ENCODE results near the gene HLA-C. TPM values are rescaled to one million over a fixed set of nuclear protein-coding genes. Genes with fewer than 3 reads are reported as not detected.
"Not testable (repeated sequence)": the region's sequence is repeated elsewhere in the genome, so short reads cannot be mapped to it uniquely, and the experiment has no call there.

HLA-C gene
- total and polyA plus RNA-seq, 4 donors = 125 to 1,234 (median 712) TPM

DNA sequence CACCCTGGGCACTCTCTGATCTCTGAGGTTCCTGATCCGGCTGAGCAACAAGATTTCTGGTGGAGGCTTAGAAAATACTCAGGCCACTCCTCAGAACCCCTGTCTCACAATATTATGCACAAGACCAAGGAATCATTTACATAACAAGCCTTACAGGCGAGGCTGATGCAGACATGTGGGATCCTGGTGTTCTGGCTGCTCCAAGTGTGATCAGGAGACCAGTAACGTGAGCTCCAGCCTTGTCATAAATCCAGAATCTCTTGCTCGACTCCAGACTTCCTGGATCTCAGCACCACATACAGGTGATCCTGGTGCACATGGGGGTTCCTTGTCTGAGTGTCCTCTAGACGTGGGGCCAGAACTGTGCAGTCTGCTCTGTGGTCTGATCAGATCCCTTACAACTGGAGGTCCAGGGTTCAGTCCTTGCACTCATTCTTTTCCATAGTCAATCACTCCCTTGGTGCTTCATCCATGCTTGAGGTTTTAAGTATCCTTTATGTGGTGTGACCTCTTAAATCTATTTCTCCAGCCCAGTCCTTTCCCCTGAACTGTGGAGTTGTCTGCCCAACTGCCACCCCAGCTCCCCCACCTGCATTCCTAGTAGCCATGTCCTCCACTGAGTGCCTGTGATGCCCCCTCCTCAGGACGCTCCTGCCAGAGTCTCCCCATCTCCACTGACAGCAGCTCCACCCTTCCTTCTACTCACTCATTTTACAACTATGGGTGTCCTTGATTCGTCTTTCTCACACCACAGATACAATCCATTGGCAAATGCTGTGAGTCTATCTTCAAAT lies 5.1 kb downstream of the HLA-C start:
- peaks cover 0 to 1% (median 0%) of the 10 kb centered on the region in 5 donors for H3K4me1 ChIP-seq (ENCODE audit: control insufficient read depth in 5 of 5, insufficient read depth in 5 of 5, low read length in 5 of 5)
- no peak overlapping the region for H3K27ac ChIP-seq (ENCODE audit: low read depth in 1 of 2, low read length in 1 of 2)
- DNase-seq = no peak
- no peaks in the 10 kb centered on the region for H3K9me3 ChIP-seq (ENCODE audit: control insufficient read depth in 4 of 4, insufficient read depth in 3 of 4, low read length in 3 of 4)
- TF ChIP-seq, protein P1, sequence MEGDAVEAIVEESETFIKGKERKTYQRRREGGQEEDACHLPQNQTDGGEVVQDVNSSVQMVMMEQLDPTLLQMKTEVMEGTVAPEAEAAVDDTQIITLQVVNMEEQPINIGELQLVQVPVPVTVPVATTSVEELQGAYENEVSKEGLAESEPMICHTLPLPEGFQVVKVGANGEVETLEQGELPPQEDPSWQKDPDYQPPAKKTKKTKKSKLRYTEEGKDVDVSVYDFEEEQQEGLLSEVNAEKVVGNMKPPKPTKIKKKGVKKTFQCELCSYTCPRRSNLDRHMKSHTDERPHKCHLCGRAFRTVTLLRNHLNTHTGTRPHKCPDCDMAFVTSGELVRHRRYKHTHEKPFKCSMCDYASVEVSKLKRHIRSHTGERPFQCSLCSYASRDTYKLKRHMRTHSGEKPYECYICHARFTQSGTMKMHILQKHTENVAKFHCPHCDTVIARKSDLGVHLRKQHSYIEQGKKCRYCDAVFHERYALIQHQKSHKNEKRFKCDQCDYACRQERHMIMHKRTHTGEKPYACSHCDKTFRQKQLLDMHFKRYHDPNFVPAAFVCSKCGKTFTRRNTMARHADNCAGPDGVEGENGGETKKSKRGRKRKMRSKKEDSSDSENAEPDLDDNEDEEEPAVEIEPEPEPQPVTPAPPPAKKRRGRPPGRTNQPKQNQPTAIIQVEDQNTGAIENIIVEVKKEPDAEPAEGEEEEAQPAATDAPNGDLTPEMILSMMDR (IDR thresholded peaks at IDR 0.05; ENCODE audit: control extremely low read depth, extremely low read depth) = no peak
- no peak overlapping the region for H3K9ac ChIP-seq (ENCODE audit: insufficient read depth in 1 of 2, low read length in 2 of 2)
- no peak for ATAC-seq (ENCODE audit: insufficient read depth, low FRiP score)
- peaks cover 0 to 2% (median 0%) of the 10 kb centered on the region in 3 donors for H3K27me3 ChIP-seq (ENCODE audit: control insufficient read depth in 3 of 3, insufficient read depth in 3 of 3, low read length in 2 of 3)
- WGBS, 2 donors = 34 to 40% methylated on average over 6 to 7 of the region's 7 CpGs
- H3K4me3 ChIP-seq = no peak overlapping the region
- H3K36me3 ChIP-seq (ENCODE audit: control insufficient read depth in 4 of 4, insufficient read depth in 4 of 4, low read length in 4 of 4) = peaks cover 0 to 16% (median 0%) of the 10 kb centered on the region in 4 donors

DNA sequence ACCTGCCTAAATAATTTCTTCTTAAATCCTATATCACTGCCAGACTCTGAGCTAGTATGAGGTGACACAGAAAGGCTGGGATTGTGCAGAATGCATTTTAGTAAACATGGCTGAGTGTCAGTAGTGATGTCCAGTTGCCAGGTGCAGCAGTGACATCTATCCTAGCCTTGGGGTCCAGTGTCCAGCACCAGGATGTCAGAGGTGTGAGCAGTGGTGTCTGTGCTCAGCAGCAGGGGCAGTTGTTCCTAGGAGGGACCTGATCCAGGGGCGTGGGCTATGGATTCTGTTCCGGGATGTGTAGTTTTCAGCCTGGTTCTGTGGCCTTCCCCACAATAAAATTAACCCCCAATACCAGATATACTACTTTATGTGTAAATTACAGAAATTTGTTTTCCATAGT lies 6.0 kb downstream of the HLA-C start:
- H3K36me3 ChIP-seq (ENCODE audit: control insufficient read depth in 4 of 4, insufficient read depth in 4 of 4, low read length in 4 of 4) = peaks cover 0 to 16% (median 0%) of the 10 kb centered on the region in 4 donors
- WGBS, 2 donors = 44 to 47% methylated on average over 2 of the region's 2 CpGs
- H3K9me3 ChIP-seq (ENCODE audit: control insufficient read depth in 4 of 4, insufficient read depth in 3 of 4, low read length in 3 of 4) = no peaks in the 10 kb centered on the region
- H3K4me1 ChIP-seq (ENCODE audit: control insufficient read depth in 5 of 5, insufficient read depth in 5 of 5, low read length in 5 of 5) = peaks cover 0 to 1% (median 0%) of the 10 kb centered on the region in 5 donors
- no peak for DNase-seq
- H3K4me3 ChIP-seq = no peak overlapping the region
- H3K27ac ChIP-seq (ENCODE audit: low read depth in 1 of 2, low read length in 1 of 2) = no peak overlapping the region
- ATAC-seq (ENCODE audit: insufficient read depth, low FRiP score) = no peak
- TF ChIP-seq, protein P1 (IDR thresholded peaks at IDR 0.05; ENCODE audit: control extremely low read depth, extremely low read depth) = no peak
- peaks cover 0 to 2% (median 0%) of the 10 kb centered on the region in 3 donors for H3K27me3 ChIP-seq (ENCODE audit: control insufficient read depth in 3 of 3, insufficient read depth in 3 of 3, low read length in 2 of 3)
- H3K9ac ChIP-seq (ENCODE audit: insufficient read depth in 1 of 2, low read length in 2 of 2) = no peak overlapping the region

DNA sequence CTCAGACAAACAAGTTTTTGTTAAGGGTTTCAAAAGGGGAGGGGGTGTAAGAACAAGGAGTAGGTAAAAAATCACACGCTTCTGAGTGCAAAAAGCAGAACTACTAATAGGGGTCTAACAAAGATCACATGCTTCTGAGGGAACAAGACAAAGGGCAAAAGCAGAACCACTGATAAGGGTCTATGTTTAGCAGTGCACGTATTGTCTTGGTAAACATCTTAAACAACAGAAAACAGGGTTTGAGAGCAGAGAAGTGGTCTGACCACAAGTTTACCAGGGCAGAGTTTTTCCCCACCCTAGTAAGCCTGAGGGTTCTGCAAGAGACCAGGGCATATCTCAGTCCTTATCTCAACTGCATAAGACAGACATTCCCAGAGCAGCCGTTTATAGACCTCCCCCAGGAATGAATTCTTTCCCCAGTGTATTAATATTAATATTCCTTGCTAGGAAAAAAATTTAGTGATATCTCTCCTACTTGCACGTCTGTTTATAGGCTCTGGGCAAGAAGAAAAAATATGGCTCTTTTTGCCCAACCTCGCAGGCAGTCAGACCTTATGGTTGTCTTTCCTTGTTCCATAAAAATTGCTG lies 8.5 kb downstream of the HLA-C start:
- H3K4me1 ChIP-seq (ENCODE audit: control insufficient read depth in 5 of 5, insufficient read depth in 5 of 5, low read length in 5 of 5); H3K9ac ChIP-seq (ENCODE audit: insufficient read depth in 1 of 2, low read length in 2 of 2); H3K27me3 ChIP-seq (ENCODE audit: control insufficient read depth in 3 of 3, insufficient read depth in 3 of 3, low read length in 2 of 3); H3K4me3 ChIP-seq; H3K27ac ChIP-seq (ENCODE audit: low read depth in 1 of 2, low read length in 1 of 2); DNase-seq; H3K9me3 ChIP-seq (ENCODE audit: control insufficient read depth in 4 of 4, insufficient read depth in 3 of 4, low read length in 3 of 4); ATAC-seq (ENCODE audit: insufficient read depth, low FRiP score); H3K36me3 ChIP-seq (ENCODE audit: control insufficient read depth in 4 of 4, insufficient read depth in 4 of 4, low read length in 4 of 4): not testable (repeated sequence)
- WGBS, 2 donors = 11 to 68% methylated on average over 2 to 5 of the region's 5 CpGs

DNA sequence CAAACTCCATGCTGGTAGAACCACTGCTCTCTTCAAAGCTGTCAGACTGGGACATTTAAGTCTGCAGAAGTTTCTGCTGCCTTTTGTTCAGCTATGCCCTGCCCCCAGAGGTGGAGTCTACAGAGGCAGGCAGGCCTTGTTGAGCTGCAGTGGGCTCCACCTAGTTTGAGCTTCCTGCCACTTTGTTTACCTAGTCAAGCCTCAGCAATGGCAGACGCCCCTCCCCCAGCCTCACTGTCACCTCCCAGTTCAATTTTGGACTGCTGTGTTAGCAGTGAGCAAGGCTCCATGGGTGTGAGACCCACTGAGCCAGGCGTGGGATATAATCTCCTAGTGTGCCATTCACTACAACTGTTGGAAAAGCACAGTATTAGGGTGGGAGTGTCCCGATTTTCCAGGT lies 11.9 kb downstream of the HLA-C start:
- not testable (repeated sequence) for H3K4me3 ChIP-seq; H3K36me3 ChIP-seq (ENCODE audit: control insufficient read depth in 4 of 4, insufficient read depth in 4 of 4, low read length in 4 of 4); DNase-seq; H3K9ac ChIP-seq (ENCODE audit: insufficient read depth in 1 of 2, low read length in 2 of 2); H3K9me3 ChIP-seq (ENCODE audit: control insufficient read depth in 4 of 4, insufficient read depth in 3 of 4, low read length in 3 of 4); ATAC-seq (ENCODE audit: insufficient read depth, low FRiP score); H3K27ac ChIP-seq (ENCODE audit: low read depth in 1 of 2, low read length in 1 of 2); H3K27me3 ChIP-seq (ENCODE audit: control insufficient read depth in 3 of 3, insufficient read depth in 3 of 3, low read length in 2 of 3); H3K4me1 ChIP-seq (ENCODE audit: control insufficient read depth in 5 of 5, insufficient read depth in 5 of 5, low read length in 5 of 5)
- 54 to 55% methylated on average over 3 of the region's 3 CpGs for WGBS, 2 donors

All from lung (tissue), 12 donors.